ENCODE data around the gene SLC29A3.

The SLC29A3 gene

GRCh38 chr10:71392791-71393781 is 74.0 kb downstream of the SLC29A3 start:
- TF ChIP-seq NFRKB (IDR thresholded peaks at IDR 0.05) (no peak), CTBP1 (IDR thresholded peaks at IDR 0.05; ENCODE audit: borderline replicate concordance) (no peak), FOXA1 (IDR thresholded peaks at IDR 0.05) (no peak)
- ChIA-PET POLR2A (no interaction called here), CTCF (interaction anchor here (1.2 kb wide), 1 partner anchor 9 kb away, joined by 6 read pairs; no protein-coding TSS in a partner anchor)
- DNase-seq (ENCODE audit: extremely low spot score): no peak

GRCh38 chr10:71393841-71394475 is 74.9 kb downstream of the SLC29A3 start:
- TF ChIP-seq BHLHE40 (IDR thresholded peaks at IDR 0.05; ENCODE audit: borderline replicate concordance) (no peak), FOXM1 (IDR thresholded peaks at IDR 0.05; ENCODE audit: borderline replicate concordance) (no peak), ELF4 (IDR thresholded peaks at IDR 0.05) (no peak), ZNF384 (IDR thresholded peaks at IDR 0.05) (no peak), CTBP1 (IDR thresholded peaks at IDR 0.05; ENCODE audit: borderline replicate concordance) (no peak)
- CTCF ChIA-PET: interaction anchor here (0.7 kb wide), 1 partner anchor 437 kb away, joined by 3 read pairs; no protein-coding TSS in a partner anchor
- DNase-seq (ENCODE audit: extremely low spot score): no peak
- POLR2A ChIA-PET: no interaction called here

- TF ChIP-seq CTBP1 (IDR thresholded peaks at IDR 0.05; ENCODE audit: borderline replicate concordance) (no peak), FOXA1 (IDR thresholded peaks at IDR 0.05) (no peak), PKNOX1 (IDR thresholded peaks at IDR 0.05) (no peak), HDGF (IDR thresholded peaks at IDR 0.05; ENCODE audit: borderline replicate concordance) (no peak), NFRKB (IDR thresholded peaks at IDR 0.05) (no peak), SP1 (IDR thresholded peaks at IDR 0.05) (no peak)
- POLR2A ChIA-PET: no interaction called here
- no peak for DNase-seq (ENCODE audit: extremely low spot score)
- CTCF ChIA-PET: interaction anchor here (0.8 kb wide), 1 partner anchor 198 kb away, joined by 4 read pairs; no protein-coding TSS in a partner anchor
Measured at GRCh38 chr10:71394926-71395562, 76.0 kb downstream of the SLC29A3 start.

- ChIA-PET POLR2A (no interaction called here), CTCF (interaction anchor here (0.5 to 0.8 kb wide), 3 partner anchors 39 to 197 kb away, joined by 3 to 4 read pairs (median 4); no protein-coding TSS in a partner anchor)
- TF ChIP-seq SUZ12 (IDR thresholded peaks at IDR 0.05) (no peak), BHLHE40 (IDR thresholded peaks at IDR 0.05; ENCODE audit: borderline replicate concordance) (no peak)
- DNase-seq (ENCODE audit: extremely low spot score): peak; percentile 37
Measured at GRCh38 chr10:71395621-71396020, 76.6 kb downstream of the SLC29A3 start.

GRCh38 chr10:71396084-71396710 is 77.1 kb downstream of the SLC29A3 start:
- CTCF ChIA-PET: interaction anchor here (0.5 to 0.8 kb wide), 3 partner anchors 39 to 197 kb away, joined by 3 to 4 read pairs (median 4); no protein-coding TSS in a partner anchor
- POLR2A ChIA-PET: no interaction called here
- DNase-seq (ENCODE audit: extremely low spot score): peak; percentile 45
- TF ChIP-seq ELF4 (IDR thresholded peaks at IDR 0.05) (no peak), CTBP1 (IDR thresholded peaks at IDR 0.05; ENCODE audit: borderline replicate concordance) (no peak), TARDBP (IDR thresholded peaks at IDR 0.05) (no peak), ARNT (IDR thresholded peaks at IDR 0.05) (no peak), FOXA1 (IDR thresholded peaks at IDR 0.05) (no peak), HDGF (IDR thresholded peaks at IDR 0.05; ENCODE audit: borderline replicate concordance) (no peak), PKNOX1 (IDR thresholded peaks at IDR 0.05) (no peak), ZNF384 (IDR thresholded peaks at IDR 0.05) (no peak), L3MBTL2 (conservative IDR thresholded peaks at IDR 0.05) (no peak), FOXK2 (IDR thresholded peaks at IDR 0.05) (no peak)

- TF ChIP-seq ELF4 (IDR thresholded peaks at IDR 0.05): no peak
- no peak for TF ChIP-seq SP1 (IDR thresholded peaks at IDR 0.05)
- TF ChIP-seq ZNF384 (IDR thresholded peaks at IDR 0.05): no peak
- no peak for TF ChIP-seq FOXK2 (IDR thresholded peaks at IDR 0.05)
- no peak for TF ChIP-seq L3MBTL2 (conservative IDR thresholded peaks at IDR 0.05)
- no peak for TF ChIP-seq SUZ12 (IDR thresholded peaks at IDR 0.05)
- TF ChIP-seq TARDBP (IDR thresholded peaks at IDR 0.05): no peak
- peak; percentile 72 for DNase-seq (ENCODE audit: extremely low spot score)
- POLR2A ChIA-PET: no interaction called here
- CTCF ChIA-PET: no interaction called here
Measured at GRCh38 chr10:71396711-71397295, 77.7 kb downstream of the SLC29A3 start, which contains the start of gene CDH23. TSS of gene CDH23 (plus strand) at chr10:71396920. CDS start at chr10:71439832, 42,912 bp downstream.

Data from HEK293T (cell line).